ENCODE data around the gene ZKSCAN3.
"Not testable (repeated sequence)": the region's sequence is repeated elsewhere in the genome, so short reads cannot be mapped to it uniquely, and the experiment has no call there.

GRCh38 chr6:28317866-28318265, 31.9 kb upstream of the ZKSCAN3 start:
- not testable (repeated sequence) for TF ChIP-seq CTCF, POLR2A (IDR thresholded peaks at IDR 0.05)
